Stimulated activated naive CD8-positive, alpha-beta T cell treated with anti-CD3 and anti-CD28 coated beads, Interleukin-15, Interleukin-2, amounts not matched to agents 100 ng/mL and 50 ng/mL, for 24 hours (primary cell): Measurements from ENCODE around the gene KCNG4.

Experiments
- H3K27ac Mint-ChIP-seq: one replicate; pipeline ENCODE4 v1.8.0; 2021; ENCODE audit warnings: mild to moderate bottlenecking, mixed read lengths
- H3K27me3 Mint-ChIP-seq: one replicate; pipeline ENCODE4 v1.8.0; 2021; ENCODE audit warnings: mixed read lengths
- H3K36me3 Mint-ChIP-seq: one replicate; pipeline ENCODE4 v1.8.0; 2021; ENCODE audit warnings: low read depth, mixed read lengths
- H3K4me1 Mint-ChIP-seq: one replicate; pipeline ENCODE4 v1.8.0; 2021; ENCODE audit warnings: low read depth, mixed read lengths
- H3K4me3 Mint-ChIP-seq: one replicate; pipeline ENCODE4 v1.8.0; 2021; ENCODE audit warnings: mild to moderate bottlenecking, mixed read lengths
- H3K9me3 Mint-ChIP-seq: one replicate; pipeline ENCODE4 v1.8.0; 2021; ENCODE audit warnings: mixed read lengths

Gene KCNG4

DNA sequence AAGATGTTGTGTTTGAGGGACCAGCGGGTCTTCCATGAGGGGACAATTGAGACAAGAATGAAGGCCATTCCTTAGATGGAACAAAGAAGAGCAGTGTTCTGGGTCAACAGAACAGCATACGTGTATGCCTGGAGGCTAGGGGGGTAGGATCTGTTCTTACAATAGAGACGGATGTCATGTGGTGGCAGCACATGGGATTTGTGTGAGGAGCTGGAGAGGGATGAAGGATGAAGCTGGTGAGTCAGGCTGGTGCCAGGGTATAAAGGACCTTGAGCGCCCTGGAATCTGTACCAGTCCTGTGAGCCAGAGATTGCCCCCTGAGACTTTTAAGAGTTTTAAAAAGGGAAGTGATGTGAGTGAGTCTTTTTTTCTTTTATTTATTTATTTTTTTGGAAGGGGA, 32.1 kb upstream of the KCNG4 start:
- H3K27me3 Mint-ChIP-seq, result no peaks in the 10 kb centered on the region
- H3K9me3 Mint-ChIP-seq, result no peaks in the 10 kb centered on the region
- no peaks in the 10 kb centered on the region for H3K4me1 Mint-ChIP-seq
- no peak overlapping the region for H3K27ac Mint-ChIP-seq
- no peak overlapping the region for H3K4me3 Mint-ChIP-seq
- H3K36me3 Mint-ChIP-seq, result no peaks in the 10 kb centered on the region

GRCh38 chr16:84271037-84271436, 31.2 kb upstream of the KCNG4 start:
- no peak overlapping the region for H3K4me3 Mint-ChIP-seq
- H3K27ac Mint-ChIP-seq, result no peak overlapping the region
- no peaks in the 10 kb centered on the region for H3K36me3 Mint-ChIP-seq
- H3K27me3 Mint-ChIP-seq, result no peaks in the 10 kb centered on the region
- H3K4me1 Mint-ChIP-seq, result no peaks in the 10 kb centered on the region
- H3K9me3 Mint-ChIP-seq, result no peaks in the 10 kb centered on the region

DNA sequence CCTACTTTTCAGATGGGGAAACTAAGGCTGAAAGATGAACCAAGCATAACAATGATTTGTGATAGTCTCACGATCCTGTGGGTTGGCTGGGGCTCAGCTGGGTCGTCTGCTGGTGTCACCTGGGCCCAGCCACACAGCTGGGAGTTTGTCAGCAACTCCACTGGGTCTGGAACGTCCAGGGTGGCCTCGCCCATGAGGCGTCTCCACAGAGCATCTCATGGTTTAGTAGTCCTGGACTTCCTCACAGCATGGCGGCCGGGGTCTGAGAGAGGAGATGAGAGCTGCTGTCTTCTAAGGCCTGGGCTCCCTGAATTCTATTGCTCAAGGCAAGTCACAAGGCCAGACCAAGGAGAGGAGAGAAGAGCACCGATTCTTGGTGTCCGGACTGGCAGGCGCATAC, 30.7 kb upstream of the KCNG4 start:
- H3K9me3 Mint-ChIP-seq, result no peaks in the 10 kb centered on the region
- H3K36me3 Mint-ChIP-seq, result no peaks in the 10 kb centered on the region
- no peak overlapping the region for H3K4me3 Mint-ChIP-seq
- H3K4me1 Mint-ChIP-seq, result no peaks in the 10 kb centered on the region
- no peak overlapping the region for H3K27ac Mint-ChIP-seq
- H3K27me3 Mint-ChIP-seq, result no peaks in the 10 kb centered on the region

- no peaks in the 10 kb centered on the region for H3K4me1 Mint-ChIP-seq
- no peaks in the 10 kb centered on the region for H3K27me3 Mint-ChIP-seq
- H3K9me3 Mint-ChIP-seq, result no peaks in the 10 kb centered on the region
- H3K4me3 Mint-ChIP-seq, result no peak overlapping the region
- no peaks in the 10 kb centered on the region for H3K36me3 Mint-ChIP-seq
- no peak overlapping the region for H3K27ac Mint-ChIP-seq
Observed at GRCh38 chr16:84270071-84270470, 30.3 kb upstream of the KCNG4 start.

DNA sequence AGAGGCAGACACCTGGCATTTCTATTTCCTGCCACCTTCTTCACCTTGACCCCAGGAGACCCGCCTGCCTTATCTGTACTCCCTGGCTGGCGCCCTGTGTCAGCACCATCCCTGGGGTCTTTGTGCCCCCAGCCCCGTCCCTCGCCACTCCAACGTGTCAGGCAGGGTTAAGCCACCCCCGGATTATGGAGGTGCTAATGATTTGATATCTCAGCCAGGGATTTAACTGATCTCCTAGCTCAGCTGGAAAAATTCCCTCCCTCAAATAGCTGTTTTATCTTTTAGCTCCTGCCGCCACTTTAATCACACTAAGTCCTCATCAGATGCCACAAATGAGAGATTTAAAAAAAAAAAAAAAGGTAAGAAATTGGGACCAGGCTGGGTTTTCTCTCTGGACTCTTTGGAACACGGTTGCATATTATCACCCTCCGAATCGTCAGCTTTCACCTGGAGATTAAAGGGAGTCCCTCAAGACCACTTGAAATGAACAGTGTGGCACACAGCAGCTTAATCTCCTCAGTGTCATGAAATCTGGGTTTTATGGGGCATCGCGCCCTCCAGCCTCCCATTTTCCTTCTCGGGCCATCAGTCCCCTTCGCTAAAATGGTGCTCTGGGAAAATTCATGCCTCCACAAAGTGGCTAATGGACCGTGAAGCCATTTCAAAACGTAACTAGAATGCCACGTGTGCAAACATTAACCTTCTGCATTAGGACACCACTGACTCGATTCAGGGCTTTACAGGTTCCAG, 28.7 kb upstream of the KCNG4 start:
- Mint-ChIP-seq H3K27me3 (no peaks in the 10 kb centered on the region), H3K9me3 (no peaks in the 10 kb centered on the region), H3K4me3 (no peak overlapping the region), H3K27ac (no peak overlapping the region), H3K36me3 (no peaks in the 10 kb centered on the region), H3K4me1 (no peaks in the 10 kb centered on the region)

GRCh38 chr16:84267380-84267779, 27.6 kb upstream of the KCNG4 start:
- Mint-ChIP-seq H3K36me3 (no peaks in the 10 kb centered on the region), H3K9me3 (no peaks in the 10 kb centered on the region), H3K27me3 (peaks cover 4% of the 10 kb centered on the region), H3K27ac (no peak overlapping the region), H3K4me1 (no peaks in the 10 kb centered on the region), H3K4me3 (no peak overlapping the region)

DNA sequence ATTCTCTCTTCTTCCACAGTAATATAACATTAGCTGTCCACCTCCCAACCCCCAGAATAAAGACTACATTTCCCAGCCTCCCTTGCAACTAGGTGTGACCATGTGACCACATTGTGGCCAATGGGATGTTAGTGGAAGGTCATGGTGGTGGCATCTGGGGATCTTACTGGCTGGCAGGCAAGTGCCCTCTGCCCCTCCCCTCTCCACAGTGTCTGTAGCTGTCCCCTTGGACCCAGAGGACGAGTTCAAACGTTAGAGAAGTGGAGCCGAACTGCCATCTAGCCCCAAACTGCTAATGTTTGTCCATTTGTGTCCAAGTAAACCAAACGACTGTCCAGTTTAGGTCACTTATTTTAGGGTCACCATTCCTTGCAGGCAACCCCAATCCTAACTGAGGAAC, 26.6 kb upstream of the KCNG4 start:
- peaks cover 8% of the 10 kb centered on the region for H3K27me3 Mint-ChIP-seq
- no peaks in the 10 kb centered on the region for H3K36me3 Mint-ChIP-seq
- no peaks in the 10 kb centered on the region for H3K9me3 Mint-ChIP-seq
- H3K27ac Mint-ChIP-seq, result no peak overlapping the region
- no peak overlapping the region for H3K4me3 Mint-ChIP-seq
- no peaks in the 10 kb centered on the region for H3K4me1 Mint-ChIP-seq

- H3K36me3 Mint-ChIP-seq, result no peaks in the 10 kb centered on the region
- no peak overlapping the region for H3K27ac Mint-ChIP-seq
- peaks cover 16% of the 10 kb centered on the region for H3K27me3 Mint-ChIP-seq
- H3K9me3 Mint-ChIP-seq, result peaks cover 6% of the 10 kb centered on the region
- H3K4me3 Mint-ChIP-seq, result no peak overlapping the region
- no peaks in the 10 kb centered on the region for H3K4me1 Mint-ChIP-seq
Observed at GRCh38 chr16:84262939-84263338, 23.1 kb upstream of the KCNG4 start.

DNA sequence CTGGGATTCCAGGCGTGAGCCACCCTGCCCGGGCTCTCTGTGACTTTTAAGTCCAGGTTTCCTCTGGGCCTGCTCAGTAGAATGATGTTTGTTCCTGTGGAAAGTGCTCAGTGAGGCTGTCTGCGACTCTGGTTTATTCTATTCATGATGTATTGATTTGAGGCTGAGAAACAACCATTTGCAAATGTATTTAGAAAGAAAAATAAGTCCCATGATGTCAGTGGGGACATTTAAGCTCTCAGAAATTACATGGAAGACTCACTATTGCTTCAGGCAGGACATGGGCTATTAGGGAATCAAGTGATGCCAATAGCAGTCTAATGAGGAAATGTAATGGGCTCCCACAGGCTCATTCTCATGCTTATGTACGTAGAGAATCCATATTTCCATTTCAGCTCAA, 22.2 kb upstream of the KCNG4 start:
- Mint-ChIP-seq H3K4me1 (no peaks in the 10 kb centered on the region), H3K27me3 (peaks cover 21% of the 10 kb centered on the region), H3K36me3 (no peaks in the 10 kb centered on the region), H3K4me3 (no peak overlapping the region), H3K27ac (peak overlapping the region; percentile 8), H3K9me3 (peaks cover 6% of the 10 kb centered on the region)

DNA sequence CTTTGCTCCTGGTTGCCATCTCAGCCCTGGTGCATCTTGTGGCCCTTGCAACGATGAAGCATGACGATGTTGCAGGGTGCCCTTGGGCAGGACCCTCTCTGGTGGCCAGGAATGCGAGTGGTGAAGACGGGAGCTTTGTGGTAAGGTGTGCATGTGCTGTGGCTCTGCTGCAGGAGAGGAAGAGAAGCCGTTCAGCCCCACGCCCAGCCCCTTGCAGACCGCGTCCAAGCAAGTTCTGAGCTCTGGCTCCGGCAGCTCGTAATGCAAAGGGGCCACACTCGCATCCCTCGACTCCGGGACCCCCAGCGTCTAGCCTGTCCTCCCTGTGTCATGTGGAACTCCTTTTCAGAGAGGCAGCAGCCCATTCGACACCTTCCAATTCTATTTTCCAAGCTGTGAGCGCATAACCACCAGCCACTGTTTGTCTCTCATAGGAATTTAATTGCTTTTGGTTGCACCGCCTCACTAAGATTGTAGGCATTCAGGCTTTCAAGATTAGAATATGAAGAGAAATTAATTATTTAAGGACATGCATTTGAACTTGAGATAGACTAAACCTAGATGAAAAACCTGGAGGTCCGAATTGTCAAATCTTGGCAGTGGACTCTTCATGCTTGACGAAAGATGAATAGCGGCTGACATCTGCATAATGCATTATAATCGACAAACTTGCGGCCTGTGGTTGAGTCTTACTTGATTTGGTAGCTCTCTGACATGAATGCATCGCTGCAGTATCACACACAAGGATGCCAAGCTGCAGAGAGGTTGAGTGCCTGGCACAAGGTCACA, 21.1 kb upstream of the KCNG4 start:
- peaks cover 27% of the 10 kb centered on the region for H3K27me3 Mint-ChIP-seq
- no peaks in the 10 kb centered on the region for H3K4me1 Mint-ChIP-seq
- H3K9me3 Mint-ChIP-seq, result peaks cover 6% of the 10 kb centered on the region
- H3K4me3 Mint-ChIP-seq, result no peak overlapping the region
- H3K36me3 Mint-ChIP-seq, result no peaks in the 10 kb centered on the region
- no peak overlapping the region for H3K27ac Mint-ChIP-seq

GRCh38 chr16:84259691-84260090, 19.9 kb upstream of the KCNG4 start:
- no peak overlapping the region for H3K4me3 Mint-ChIP-seq
- peaks cover 6% of the 10 kb centered on the region for H3K9me3 Mint-ChIP-seq
- peaks cover 27% of the 10 kb centered on the region for H3K27me3 Mint-ChIP-seq
- no peak overlapping the region for H3K27ac Mint-ChIP-seq
- no peaks in the 10 kb centered on the region for H3K4me1 Mint-ChIP-seq
- no peaks in the 10 kb centered on the region for H3K36me3 Mint-ChIP-seq

DNA sequence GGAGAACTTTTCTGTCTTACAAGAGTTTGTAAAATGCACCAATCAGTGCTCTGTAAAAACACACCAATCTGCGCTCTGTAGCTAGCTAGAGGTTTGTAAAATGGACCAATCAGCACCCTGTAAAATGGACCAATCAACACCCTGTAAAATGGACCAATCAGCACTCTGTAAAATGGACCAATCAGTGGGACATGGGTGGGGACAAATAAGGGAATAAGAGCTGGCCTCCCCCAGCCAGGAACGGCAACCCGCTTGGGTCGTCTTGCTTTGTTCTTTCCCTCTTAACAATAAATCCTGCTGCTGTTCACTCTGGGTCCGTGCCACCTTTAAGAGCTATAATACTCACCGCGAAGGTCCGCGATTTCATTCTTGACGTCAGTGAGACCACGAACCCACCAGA, 18.5 kb upstream of the KCNG4 start:
- Mint-ChIP-seq H3K4me3 (no peak overlapping the region), H3K27me3 (peaks cover 27% of the 10 kb centered on the region), H3K36me3 (no peaks in the 10 kb centered on the region), H3K27ac (no peak overlapping the region), H3K9me3 (peaks cover 6% of the 10 kb centered on the region), H3K4me1 (no peaks in the 10 kb centered on the region)

DNA sequence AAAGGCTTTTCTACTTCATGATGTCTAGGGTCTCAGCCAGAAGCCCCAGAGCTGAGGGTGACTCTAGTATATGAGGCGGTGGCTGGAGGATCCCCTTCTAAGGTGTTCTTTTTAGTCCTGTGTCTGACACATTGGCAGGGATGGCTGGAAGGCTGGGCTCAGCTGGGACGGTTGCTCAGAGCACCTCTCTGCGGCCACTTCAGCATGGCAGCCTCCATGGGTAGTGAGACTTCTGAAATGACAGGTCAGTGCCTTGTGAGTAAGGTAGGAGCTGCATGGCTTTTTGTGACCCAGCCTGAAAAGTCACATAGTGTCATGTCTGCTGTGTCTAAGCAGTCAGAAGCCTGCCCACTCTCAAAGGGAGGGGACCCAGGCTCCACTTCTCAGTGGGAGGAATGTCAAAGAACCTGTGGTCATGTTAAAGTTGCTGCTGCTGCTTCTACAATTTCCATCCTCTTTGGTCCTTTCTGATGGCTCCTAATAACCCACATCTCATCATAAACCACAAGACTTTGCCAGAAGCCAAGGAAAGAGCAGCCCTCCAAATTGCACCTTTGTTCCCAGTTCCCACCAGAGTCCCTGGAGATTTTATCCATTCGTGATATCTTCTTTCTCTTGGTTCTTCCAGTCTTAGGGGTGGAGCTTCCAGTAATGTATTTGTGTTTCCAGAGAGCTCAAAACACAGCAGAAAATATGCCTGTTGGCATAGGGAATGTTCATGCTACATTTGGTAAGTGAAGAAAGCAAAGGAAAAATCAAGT, 15.4 kb upstream of the KCNG4 start:
- H3K36me3 Mint-ChIP-seq, result no peaks in the 10 kb centered on the region
- no peak overlapping the region for H3K4me3 Mint-ChIP-seq
- no peak overlapping the region for H3K27ac Mint-ChIP-seq
- peaks cover 25% of the 10 kb centered on the region for H3K27me3 Mint-ChIP-seq
- peaks cover 6% of the 10 kb centered on the region for H3K9me3 Mint-ChIP-seq
- H3K4me1 Mint-ChIP-seq, result no peaks in the 10 kb centered on the region

- Mint-ChIP-seq H3K4me3 (no peak overlapping the region), H3K9me3 (peaks cover 6% of the 10 kb centered on the region), H3K4me1 (no peaks in the 10 kb centered on the region), H3K27me3 (peaks cover 24% of the 10 kb centered on the region), H3K36me3 (no peaks in the 10 kb centered on the region), H3K27ac (no peak overlapping the region)
Observed at GRCh38 chr16:84254062-84254461, 14.2 kb upstream of the KCNG4 start.

- Mint-ChIP-seq H3K27ac (no peak overlapping the region), H3K9me3 (no peaks in the 10 kb centered on the region), H3K4me3 (no peak overlapping the region), H3K4me1 (no peaks in the 10 kb centered on the region), H3K27me3 (peaks cover 21% of the 10 kb centered on the region), H3K36me3 (no peaks in the 10 kb centered on the region)
Observed at GRCh38 chr16:84253173-84253572, 13.4 kb upstream of the KCNG4 start.
